CD4-positive, alpha-beta T cell (primary cell): Measurements from ENCODE around the gene CALHM4. TPM values are rescaled to one million over a fixed set of nuclear protein-coding genes. Genes with fewer than 3 reads are reported as not detected.
A peak's percentile ranks its signal among the peaks of the same experiment; 100 is the strongest.

Experiments used
- ATAC-seq: fragments of 200-7000 bp; cut with Tn5 transposase; one replicate; pipeline ENCODE4 v1.10.0; 2022; ENCODE audit warnings: mild to moderate bottlenecking; ENCODE audit not compliant: poor library complexity
- CTCF ChIA-PET: fragments of 350-600 bp; sonication (Branson Sonifier 250); formaldehyde crosslinking; loops from one replicate; lab custom pipeline; 2021; ENCODE audit warnings: antibody characterized with exemption, inconsistent platforms; lab: Charles Lee
- POLR2A ChIA-PET: fragments of 350-600 bp; sonication (Branson Sonifier 250); formaldehyde crosslinking; loops from one replicate; lab custom pipeline; 2021; ENCODE audit warnings: antibody characterized with exemption, inconsistent platforms; lab: Charles Lee
- DNase-seq, 14 experiments: peaks; one replicate each; pipeline ENCODE4 v3.0.0-alpha.2; 2013 to 2020; ENCODE audit warnings: mixed read lengths in 2 of 14
- H3K27ac ChIP-seq, 2 donors: one replicate each; pipeline versions ENCODE4 v1.5.1 to v1.7.0; 2013; ENCODE audit warnings: low read length in 2 of 2, low read depth in 1 of 2, mild to moderate bottlenecking in 1 of 2
- H3K27me3 ChIP-seq, 2 experiments: 1 replicate in 1 of 2; 2 replicates in 1 of 2; pipeline versions ENCODE4 v1.6.1 to v1.7.0; 2013; ENCODE audit warnings: low read length in 2 of 2, control low read depth in 1 of 2, mild to moderate bottlenecking in 1 of 2, moderate library complexity in 1 of 2; ENCODE audit not compliant: insufficient read depth in 2 of 2, control insufficient read depth in 1 of 2
- H3K36me3 ChIP-seq: one replicate; pipeline ENCODE4 v1.6.1; 2013; ENCODE audit warnings: low read length, control low read depth; ENCODE audit not compliant: insufficient read depth
- H3K4me1 ChIP-seq: one replicate; pipeline ENCODE4 v1.6.1; 2013; ENCODE audit warnings: low read length, control low read depth; ENCODE audit not compliant: insufficient read depth
- H3K4me3 ChIP-seq: one replicate; pipeline ENCODE4 v1.5.1; 2013; ENCODE audit warnings: mild to moderate bottlenecking, low read length, moderate library complexity
- H3K9me3 ChIP-seq, 2 experiments: 1 replicate in 1 of 2; 2 replicates in 1 of 2; pipeline versions ENCODE4 v1.6.1 to v1.7.0; 2013; ENCODE audit warnings: low read length in 2 of 2, mild to moderate bottlenecking in 2 of 2, control low read depth in 1 of 2, moderate library complexity in 1 of 2; ENCODE audit not compliant: control insufficient read depth in 1 of 2, insufficient read depth in 1 of 2
- H3K27ac Mint-ChIP-seq: one replicate; pipeline ENCODE4 v1.8.0; 2020; ENCODE audit warnings: mixed read lengths
- H3K27me3 Mint-ChIP-seq: one replicate; pipeline ENCODE4 v1.8.0; 2021; ENCODE audit warnings: mixed read lengths
- H3K36me3 Mint-ChIP-seq: one replicate; pipeline ENCODE4 v1.8.0; 2021; ENCODE audit warnings: low read depth, mixed read lengths
- H3K4me1 Mint-ChIP-seq: one replicate; pipeline ENCODE4 v1.8.0; 2021; ENCODE audit warnings: low read depth, mixed read lengths
- H3K4me3 Mint-ChIP-seq: one replicate; pipeline ENCODE4 v1.8.0; 2020; ENCODE audit warnings: mild to moderate bottlenecking, mixed read lengths
- H3K9me3 Mint-ChIP-seq: one replicate; pipeline ENCODE4 v1.8.0; 2020; ENCODE audit warnings: mixed read lengths
- intact Hi-C, 2 experiments: fragments of 100-400 bp; cut with DNase I in 1 of 2; cut with micrococcal nuclease in 1 of 2; formaldehyde crosslinking; loops; one replicate each; pipeline versions ENCODE4 v1.15.1 to v1.9.0; 2023 to 2025; cut with DNase I, micrococcal nuclease
- total RNA-seq, 174 experiments: library from RNA in 2 of 174; stranded (reverse) in 2 of 174; gene quantifications; one replicate each; pipeline ENCODE4 v1.2.3 and lab custom pipeline; 2021 to 2026
- TF ChIP-seq, protein P1 (sequence below): fragments of 200-600 bp; IDR thresholded peaks from one replicate; pipeline ENCODE4 v1.8.0; 2022; ENCODE audit warnings: antibody characterized with exemption, mild to moderate bottlenecking

Gene CALHM4
- total RNA-seq, 2 experiments from 2014 or later, result not detected

DNA sequence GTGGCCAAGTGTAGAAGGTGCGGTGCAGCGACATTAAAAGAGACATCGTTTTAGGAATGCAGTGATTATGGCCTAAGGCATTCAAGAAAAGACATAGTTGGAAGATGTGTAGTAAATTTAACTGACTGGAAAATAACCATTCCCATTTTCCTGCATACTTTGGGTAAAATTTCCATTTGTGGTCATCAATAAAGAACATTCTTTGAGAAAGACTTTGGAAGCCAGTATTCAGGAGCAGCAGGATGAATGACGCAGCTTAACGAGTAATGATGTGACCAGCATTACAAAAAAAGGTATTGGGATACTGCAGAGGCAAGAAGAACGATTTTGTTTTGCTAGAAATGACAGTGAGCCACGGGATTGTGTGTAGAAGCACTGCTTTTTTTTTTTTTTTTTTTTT lies 10.8 kb downstream of the CALHM4 start:
- H3K36me3 Mint-ChIP-seq, result no peaks in the 10 kb centered on the region
- no peak overlapping the region for H3K4me3 Mint-ChIP-seq
- H3K9me3 ChIP-seq, result no peaks in the 10 kb centered on the region
- no peak overlapping the region for H3K27ac ChIP-seq
- peaks cover 10% of the 10 kb centered on the region for H3K27me3 Mint-ChIP-seq
- TF ChIP-seq, protein P1, sequence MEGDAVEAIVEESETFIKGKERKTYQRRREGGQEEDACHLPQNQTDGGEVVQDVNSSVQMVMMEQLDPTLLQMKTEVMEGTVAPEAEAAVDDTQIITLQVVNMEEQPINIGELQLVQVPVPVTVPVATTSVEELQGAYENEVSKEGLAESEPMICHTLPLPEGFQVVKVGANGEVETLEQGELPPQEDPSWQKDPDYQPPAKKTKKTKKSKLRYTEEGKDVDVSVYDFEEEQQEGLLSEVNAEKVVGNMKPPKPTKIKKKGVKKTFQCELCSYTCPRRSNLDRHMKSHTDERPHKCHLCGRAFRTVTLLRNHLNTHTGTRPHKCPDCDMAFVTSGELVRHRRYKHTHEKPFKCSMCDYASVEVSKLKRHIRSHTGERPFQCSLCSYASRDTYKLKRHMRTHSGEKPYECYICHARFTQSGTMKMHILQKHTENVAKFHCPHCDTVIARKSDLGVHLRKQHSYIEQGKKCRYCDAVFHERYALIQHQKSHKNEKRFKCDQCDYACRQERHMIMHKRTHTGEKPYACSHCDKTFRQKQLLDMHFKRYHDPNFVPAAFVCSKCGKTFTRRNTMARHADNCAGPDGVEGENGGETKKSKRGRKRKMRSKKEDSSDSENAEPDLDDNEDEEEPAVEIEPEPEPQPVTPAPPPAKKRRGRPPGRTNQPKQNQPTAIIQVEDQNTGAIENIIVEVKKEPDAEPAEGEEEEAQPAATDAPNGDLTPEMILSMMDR, result no peak
- peaks cover 8% of the 10 kb centered on the region for H3K4me1 ChIP-seq
- H3K4me1 Mint-ChIP-seq, result peaks cover 5% of the 10 kb centered on the region
- no peaks in the 10 kb centered on the region for H3K9me3 Mint-ChIP-seq
- H3K4me3 ChIP-seq, result no peak overlapping the region
- no peak overlapping the region for H3K27ac Mint-ChIP-seq
- intact Hi-C loops, result loop anchor here in 1 of 2 experiments (10.0 kb wide), 1 partner anchor 1110 kb away; the partner anchor contains the start of gene NUS1
- ATAC-seq (no peak), DNase-seq (no peak)
- ChIA-PET POLR2A (interaction anchor here (0.6 kb wide), 1 partner anchor 285 kb away, joined by 3 read pairs; the partner anchor contains the start of gene TSPYL1), CTCF (interaction anchor here (0.7 kb wide), 1 partner anchor 313 kb away, joined by 3 read pairs; no protein-coding TSS in a partner anchor)
- no peaks in the 10 kb centered on the region for H3K36me3 ChIP-seq
- peaks cover 0 to 14% of the 10 kb centered on the region in 2 experiments for H3K27me3 ChIP-seq

- H3K4me3 ChIP-seq, result peak overlapping the region; percentile 21
- Mint-ChIP-seq H3K27ac (no peak overlapping the region), H3K36me3 (no peaks in the 10 kb centered on the region), H3K9me3 (no peaks in the 10 kb centered on the region), H3K27me3 (peaks cover 10% of the 10 kb centered on the region), H3K4me3 (peak overlapping the region; percentile 25), H3K4me1 (peaks cover 10% of the 10 kb centered on the region)
- CTCF ChIA-PET, result interaction anchor here (1.0 kb wide), 1 partner anchor 278 kb away, joined by 3 read pairs; no protein-coding TSS in a partner anchor
- ATAC-seq (peak; percentile 45), DNase-seq (peak in 6 of 14 experiments; percentile 6 to 55 (median 30))
- H3K36me3 ChIP-seq, result no peaks in the 10 kb centered on the region
- H3K9me3 ChIP-seq, result no peaks in the 10 kb centered on the region
- POLR2A ChIA-PET, result interaction anchor here (0.6 kb wide), 1 partner anchor 285 kb away, joined by 3 read pairs; the partner anchor contains the start of gene TSPYL1
- peaks cover 0 to 14% of the 10 kb centered on the region in 2 experiments for H3K27me3 ChIP-seq
- H3K4me1 ChIP-seq, result peaks cover 8% of the 10 kb centered on the region
- no peak overlapping the region for H3K27ac ChIP-seq
- TF ChIP-seq, protein P1, result no peak
- intact Hi-C loops, result loop anchor here in 1 of 2 experiments (5.0 to 10.0 kb wide), 2 partner anchors 283 to 1110 kb away; partner anchors contain the start of gene NUS1
These were observed 11.6 kb downstream of the CALHM4 start for GRCh38 chr6:116564921-116565872.

DNA sequence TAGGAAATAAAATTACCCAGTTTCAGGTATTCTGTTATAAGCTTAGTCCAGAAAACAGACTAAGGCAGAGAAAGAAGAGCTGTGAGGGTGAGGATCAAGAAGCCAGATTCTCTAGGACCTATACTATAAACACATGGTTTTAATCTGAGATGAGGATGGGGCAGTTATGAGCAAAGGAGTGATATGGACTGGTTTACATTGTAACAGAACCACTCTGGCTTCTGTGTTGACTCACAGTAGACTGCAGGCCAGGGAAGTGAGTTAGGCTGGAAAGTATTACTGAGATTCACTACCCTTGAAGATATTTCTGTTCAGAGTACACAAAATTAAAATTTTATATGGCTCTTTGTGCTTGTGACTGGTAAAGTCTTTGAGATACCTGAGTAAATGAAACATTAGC lies 14.6 kb downstream of the CALHM4 start:
- no peak overlapping the region for H3K27ac Mint-ChIP-seq
- peaks cover 34% of the 10 kb centered on the region for H3K4me1 Mint-ChIP-seq

More for the DNA sequence above, 14.6 kb downstream of the CALHM4 start:
- POLR2A ChIA-PET, result no interaction called here
- Histone ChIP-seq H3K27ac (no peak overlapping the region), H3K4me1 (peaks cover 19% of the 10 kb centered on the region), H3K9me3 (no peaks in the 10 kb centered on the region), H3K36me3 (no peaks in the 10 kb centered on the region), H3K27me3 (peaks cover 0 to 14% of the 10 kb centered on the region in 2 experiments), H3K4me3 (no peak overlapping the region)
- CTCF ChIA-PET, result no interaction called here
- DNase-seq (no peak), ATAC-seq (no peak)
- Mint-ChIP-seq H3K36me3 (peaks cover 20% of the 10 kb centered on the region), H3K27me3 (peaks cover 7% of the 10 kb centered on the region), H3K9me3 (no peaks in the 10 kb centered on the region), H3K4me3 (peak overlapping the region; percentile 3)
- TF ChIP-seq, protein P1, result no peak
- intact Hi-C loops, result loop anchor here in 1 of 2 experiments (5.0 to 10.0 kb wide), 2 partner anchors 286 to 1107 kb away; partner anchors contain the start of gene NUS1
